Esophagus muscularis mucosa (tissue), 4 donors: Measurements from ENCODE around the gene MFGE8. TPM values are rescaled to one million over a fixed set of nuclear protein-coding genes. Genes with fewer than 3 reads are reported as not detected.

Experiments
- DNase-seq: peaks from one replicate; pipeline ENCODE4 v3.0.0-alpha.2; 2017; ENCODE audit errors: extremely low spot score
- H3K27ac ChIP-seq, 4 donors: fragments of 200-600 bp; sonication (generic); replicated peaks in 1 of 4; 1 replicate in 3 of 4; 2 replicates in 1 of 4; pipeline ENCODE4 v1.5.1; 2016 to 2019; ENCODE audit warnings: mild to moderate bottlenecking in 1 of 4
- H3K27me3 ChIP-seq, 4 donors: fragments of 200-600 bp; sonication (generic); one replicate each; pipeline versions ENCODE4 v1.5.1 to v1.6.0; 2016 to 2019
- H3K36me3 ChIP-seq, 4 donors: fragments of 200-600 bp; sonication (generic); one replicate each; pipeline ENCODE4 v1.5.1; 2016 to 2019
- H3K4me1 ChIP-seq, 4 donors: fragments of 200-600 bp; sonication (generic); one replicate each; pipeline ENCODE4 v1.5.1; 2016 to 2019
- H3K4me3 ChIP-seq, 4 donors: fragments of 200-600 bp; sonication (generic); 1 replicate in 2 of 4; 2 replicates in 2 of 4; pipeline ENCODE4 v1.5.1; 2016 to 2019; ENCODE audit warnings: mild to moderate bottlenecking in 4 of 4, moderate library complexity in 1 of 4
- H3K9me3 ChIP-seq, 4 donors: fragments of 200-600 bp; sonication (generic); 1 replicate in 3 of 4; 2 replicates in 1 of 4; pipeline ENCODE4 v1.5.1; 2016 to 2019
- EP300 ChIP-seq: sonication (generic); formaldehyde crosslinking; IDR thresholded peaks from one replicate; pipeline ENCODE4 v1.6.1; 2017; ENCODE audit warnings: antibody characterized with exemption
- POLR2A ChIP-seq: fragments of 450-650 bp; IDR thresholded peaks from one replicate; pipeline ENCODE4 v1.6.1; 2017; ENCODE audit warnings: antibody characterized with exemption, moderate library complexity, mild to moderate bottlenecking, low read depth
- POLR2AphosphoS5 ChIP-seq, 2 donors: sonication (generic); formaldehyde crosslinking; IDR thresholded peaks; one replicate each; pipeline ENCODE4 v1.6.1; 2017; ENCODE audit warnings: antibody characterized with exemption in 2 of 2
- WGBS: methylation state at CpG from one replicate; pipeline ENCODE4 v1.1.5; 2018; 5-methylcytosine and 5-hydroxymethylcytosine counted together
- intact Hi-C: fragments of 100-400 bp; cut with DNase I; formaldehyde crosslinking; loops from one replicate; pipeline ENCODE4 v1.15.1; 2023
- total RNA-seq, 4 donors: library from RNA; depleted of rRNA; stranded (reverse); fragments of >200 nt; gene quantifications; one replicate each; pipeline versions ENCODE4 v1.1.0 to v1.2.1, GENCODE V29; 2016
- TF ChIP-seq, protein P1 (sequence below), 3 experiments: fragments of 200-600 bp in 2 of 3; fragments of 450-650 bp in 1 of 3; sonication (generic) in 2 of 3; IDR thresholded peaks; one replicate each; pipeline ENCODE4 v1.5.1; 2017 to 2019; ENCODE audit warnings: antibody characterized with exemption in 3 of 3, mild to moderate bottlenecking in 2 of 3, moderate library complexity in 1 of 3

Gene MFGE8
- total RNA-seq, 4 donors from 2014 or later, result 355 to 614 (median 564) TPM

DNA sequence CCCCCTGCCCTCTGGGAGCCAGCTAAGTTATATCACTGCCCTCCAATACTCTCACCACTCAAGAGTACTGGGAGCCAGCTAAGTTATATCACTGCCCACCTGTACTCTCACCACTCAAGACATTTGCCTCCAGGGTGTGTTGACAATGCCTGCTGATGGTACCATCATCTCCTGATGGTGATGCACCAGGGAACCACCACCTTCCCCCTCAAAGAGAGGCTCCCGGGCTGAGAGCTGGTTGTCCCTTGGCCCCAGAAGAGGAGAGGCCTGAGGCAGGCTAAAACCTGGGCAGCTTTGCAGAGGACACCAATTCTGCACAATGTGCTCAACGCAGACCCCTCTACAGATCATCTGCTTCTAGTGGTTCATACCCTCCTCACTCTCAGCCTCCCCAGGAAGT, 10.3 kb downstream of the MFGE8 start:
- TF ChIP-seq, protein P1, sequence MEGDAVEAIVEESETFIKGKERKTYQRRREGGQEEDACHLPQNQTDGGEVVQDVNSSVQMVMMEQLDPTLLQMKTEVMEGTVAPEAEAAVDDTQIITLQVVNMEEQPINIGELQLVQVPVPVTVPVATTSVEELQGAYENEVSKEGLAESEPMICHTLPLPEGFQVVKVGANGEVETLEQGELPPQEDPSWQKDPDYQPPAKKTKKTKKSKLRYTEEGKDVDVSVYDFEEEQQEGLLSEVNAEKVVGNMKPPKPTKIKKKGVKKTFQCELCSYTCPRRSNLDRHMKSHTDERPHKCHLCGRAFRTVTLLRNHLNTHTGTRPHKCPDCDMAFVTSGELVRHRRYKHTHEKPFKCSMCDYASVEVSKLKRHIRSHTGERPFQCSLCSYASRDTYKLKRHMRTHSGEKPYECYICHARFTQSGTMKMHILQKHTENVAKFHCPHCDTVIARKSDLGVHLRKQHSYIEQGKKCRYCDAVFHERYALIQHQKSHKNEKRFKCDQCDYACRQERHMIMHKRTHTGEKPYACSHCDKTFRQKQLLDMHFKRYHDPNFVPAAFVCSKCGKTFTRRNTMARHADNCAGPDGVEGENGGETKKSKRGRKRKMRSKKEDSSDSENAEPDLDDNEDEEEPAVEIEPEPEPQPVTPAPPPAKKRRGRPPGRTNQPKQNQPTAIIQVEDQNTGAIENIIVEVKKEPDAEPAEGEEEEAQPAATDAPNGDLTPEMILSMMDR (IDR thresholded peaks at IDR 0.05), result no peak
- TF ChIP-seq EP300, result no peak
- no peak for TF ChIP-seq POLR2AphosphoS5 (IDR thresholded peaks at IDR 0.05)
- TF ChIP-seq POLR2A, result no peak
- H3K9me3 ChIP-seq, result no peaks in the 10 kb centered on the region
- no peaks in the 10 kb centered on the region for H3K27me3 ChIP-seq
- WGBS, result 100% methylated on average over 1 of the region's 2 CpGs
- no peak overlapping the region for H3K4me3 ChIP-seq
- no peak for DNase-seq
- peaks cover 28 to 88% (median 79%) of the 10 kb centered on the region in 4 donors for H3K36me3 ChIP-seq
- intact Hi-C loops, result loop anchor here (5.0 kb wide), 1 partner anchor 274 kb away; no protein-coding TSS in a partner anchor
- peaks cover 26 to 55% (median 48%) of the 10 kb centered on the region in 4 donors for H3K4me1 ChIP-seq
- H3K27ac ChIP-seq, result no peak overlapping the region

DNA sequence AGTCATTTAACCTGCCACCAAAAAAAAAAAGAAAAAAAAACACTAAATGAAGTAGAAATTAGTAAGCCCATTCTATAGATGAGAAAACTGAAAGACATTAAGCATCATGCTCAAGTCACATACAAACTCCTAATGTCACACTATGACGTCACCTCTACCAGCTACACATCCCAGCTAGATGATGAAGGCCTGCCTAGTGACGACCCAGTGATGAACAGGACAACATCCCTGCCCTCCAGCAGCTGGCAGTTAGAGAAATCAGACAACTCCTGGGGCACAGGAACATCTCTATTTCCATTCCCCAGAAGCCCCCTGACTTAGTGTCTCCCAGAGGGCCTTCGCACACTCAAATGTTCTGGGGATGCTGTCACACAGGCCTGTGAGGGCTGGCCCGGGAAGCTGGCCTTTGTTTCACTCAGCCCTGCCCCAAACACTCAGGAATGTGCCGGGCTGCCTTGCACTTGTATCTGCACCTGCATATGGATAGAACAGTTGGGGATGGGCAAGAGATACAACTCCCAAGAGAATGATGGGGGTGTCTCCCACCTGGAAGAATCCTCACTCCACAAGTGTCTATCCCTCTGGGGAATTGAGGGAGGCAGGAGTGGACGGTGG, 10.9 kb downstream of the MFGE8 start:
- intact Hi-C loops, result loop anchor here (5.0 kb wide), 1 partner anchor 275 kb away; no protein-coding TSS in a partner anchor
- Histone ChIP-seq H3K4me1 (peaks cover 29 to 56% (median 48%) of the 10 kb centered on the region in 4 donors), H3K36me3 (peaks cover 26 to 85% (median 74%) of the 10 kb centered on the region in 4 donors), H3K9me3 (no peaks in the 10 kb centered on the region), H3K27ac (no peak overlapping the region), H3K4me3 (no peak overlapping the region), H3K27me3 (no peaks in the 10 kb centered on the region)
- no peak for DNase-seq
- WGBS, result 83% methylated on average over 5 of the region's 6 CpGs
- TF ChIP-seq POLR2A (no peak), POLR2AphosphoS5 (IDR thresholded peaks at IDR 0.05) (no peak), EP300 (no peak)
- TF ChIP-seq, protein P1 (IDR thresholded peaks at IDR 0.05), result no peak

GRCh38 chr15:88901508-88902220, 11.5 kb downstream of the MFGE8 start:
- no peaks in the 10 kb centered on the region for H3K27me3 ChIP-seq
- no peak overlapping the region for H3K27ac ChIP-seq
- DNase-seq, result no peak
- peaks cover 36 to 59% (median 50%) of the 10 kb centered on the region in 4 donors for H3K4me1 ChIP-seq
- TF ChIP-seq, protein P1 (IDR thresholded peaks at IDR 0.05), result no peak
- no peak for TF ChIP-seq EP300
- TF ChIP-seq POLR2AphosphoS5 (IDR thresholded peaks at IDR 0.05), result no peak
- TF ChIP-seq POLR2A, result no peak
- WGBS, result 93% methylated on average over 15 of the region's 15 CpGs
- peaks cover 26 to 78% (median 68%) of the 10 kb centered on the region in 4 donors for H3K36me3 ChIP-seq
- no peak overlapping the region for H3K4me3 ChIP-seq
- H3K9me3 ChIP-seq, result no peaks in the 10 kb centered on the region
- intact Hi-C loops, result loop anchor here (5.0 kb wide), 1 partner anchor 276 kb away; no protein-coding TSS in a partner anchor

DNA sequence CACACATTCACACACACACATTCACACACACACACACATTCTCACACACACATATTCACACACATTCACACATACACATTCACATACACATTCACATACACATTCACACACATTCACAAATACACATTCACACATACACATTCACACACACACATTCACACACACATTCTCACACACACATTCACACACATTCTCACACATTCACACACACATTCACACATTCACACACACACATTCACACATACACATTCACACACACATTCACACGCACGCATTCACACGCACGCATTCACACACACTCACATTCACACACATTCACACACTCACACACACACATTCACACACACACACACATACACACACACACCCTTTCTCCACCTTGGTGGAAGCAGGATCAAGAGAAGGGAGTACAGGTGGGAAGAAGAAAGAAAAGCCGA, 12.2 kb downstream of the MFGE8 start:
- TF ChIP-seq EP300 (no peak), POLR2A (no peak), POLR2AphosphoS5 (IDR thresholded peaks at IDR 0.05) (no peak)
- TF ChIP-seq, protein P1 (IDR thresholded peaks at IDR 0.05), result no peak
- Histone ChIP-seq H3K4me3 (no peak overlapping the region), H3K27me3 (no peaks in the 10 kb centered on the region), H3K36me3 (peaks cover 26 to 71% (median 61%) of the 10 kb centered on the region in 4 donors), H3K9me3 (no peaks in the 10 kb centered on the region), H3K4me1 (peaks cover 42 to 63% (median 53%) of the 10 kb centered on the region in 4 donors), H3K27ac (peak overlapping the region in 1 of 4 donors; percentile 34)
- intact Hi-C loops, result loop anchor here (5.0 kb wide), 1 partner anchor 276 kb away; no protein-coding TSS in a partner anchor
- no peak for DNase-seq
- 91% methylated on average over 5 of the region's 5 CpGs for WGBS
